DND-41 (cell line): ENCODE results near the gene PAM16.
"Not testable (repeated sequence)": the region's sequence is repeated elsewhere in the genome, so short reads cannot be mapped to it uniquely, and the experiment has no call there.

Source experiments
- ATAC-seq: fragments of 200-7000 bp; cut with Tn5 transposase; 3 replicates; pipeline ENCODE4 v1.9.1; 2021; ENCODE audit warnings: low read depth; ENCODE audit not compliant: insufficient read depth
- DNase-seq: peaks from one replicate; pipeline ENCODE4 v3.0.0-alpha.2; 2020
- H2AFZ ChIP-seq: 2 replicates; pipeline ENCODE4 v1.6.0; 2012; ENCODE audit warnings: low read depth, low read length
- H3K27ac ChIP-seq: 2 replicates; pipeline ENCODE4 v1.5.1; 2012; ENCODE audit warnings: low read length, inconsistent platforms
- H3K27me3 ChIP-seq: fragments of 200-600 bp; sonication (generic); 2 replicates; pipeline ENCODE4 v1.6.0; 2012; ENCODE audit warnings: low read length, mild to moderate bottlenecking, inconsistent platforms; ENCODE audit not compliant: insufficient read depth, poor library complexity
- H3K36me3 ChIP-seq: 2 replicates; pipeline ENCODE4 v1.5.1; 2012; ENCODE audit warnings: low read length, inconsistent platforms; ENCODE audit not compliant: insufficient read depth
- H3K4me1 ChIP-seq: 2 replicates; pipeline ENCODE4 v1.5.1; 2012; ENCODE audit warnings: mild to moderate bottlenecking, low read length; ENCODE audit not compliant: insufficient read depth
- H3K4me2 ChIP-seq: 2 replicates; pipeline ENCODE4 v1.6.0; 2012; ENCODE audit warnings: mild to moderate bottlenecking, moderate library complexity, low read length, inconsistent platforms; ENCODE audit not compliant: insufficient read depth
- H3K4me3 ChIP-seq, 2 experiments: fragments of 200-600 bp in 1 of 2; shearing (Covaris generic) in 1 of 2; 2 replicates each; pipeline ENCODE4 v1.5.1; 2012 to 2016; ENCODE audit warnings: inconsistent platforms in 2 of 2, low read length in 2 of 2, mild to moderate bottlenecking in 2 of 2, low read depth in 1 of 2, moderate library complexity in 1 of 2
- H3K79me2 ChIP-seq: 2 replicates; pipeline ENCODE4 v1.6.0; 2012; ENCODE audit warnings: low read length, inconsistent platforms; ENCODE audit not compliant: insufficient read depth
- H3K9ac ChIP-seq: 2 replicates; pipeline ENCODE4 v1.6.0; 2012; ENCODE audit warnings: low read depth, mild to moderate bottlenecking, inconsistent platforms, low read length, moderate library complexity
- H3K9me3 ChIP-seq: 2 replicates; pipeline ENCODE4 v1.5.1; 2012; ENCODE audit warnings: low read length, moderate library complexity, mild to moderate bottlenecking, inconsistent platforms; ENCODE audit not compliant: insufficient read depth, severe bottlenecking
- H4K20me1 ChIP-seq: 2 replicates; pipeline ENCODE4 v1.6.0; 2012; ENCODE audit warnings: low read length; ENCODE audit not compliant: insufficient read depth
- EZH2 ChIP-seq: IDR thresholded peaks from 3 replicates; pipeline ENCODE4 v1.6.1; 2012; ENCODE audit warnings: borderline replicate concordance, low read depth, mild to moderate bottlenecking, moderate library complexity, low read length, inconsistent platforms; ENCODE audit not compliant: severe bottlenecking
- TF ChIP-seq, protein P1 (sequence below): IDR thresholded peaks from 2 replicates; pipeline ENCODE4 v1.5.1; 2012; ENCODE audit warnings: borderline replicate concordance, low read length, moderate library complexity, mild to moderate bottlenecking; ENCODE audit not compliant: poor library complexity, severe bottlenecking; ENCODE audit errors: extremely low read depth

Gene PAM16

GRCh38 chr16:4344983-4345835 lies 5.9 kb downstream of the PAM16 start:
- DNase-seq (no peak), ATAC-seq (no peak)
- H3K9ac ChIP-seq, result no peak overlapping the region
- no peak for TF ChIP-seq EZH2
- TF ChIP-seq, protein P1, sequence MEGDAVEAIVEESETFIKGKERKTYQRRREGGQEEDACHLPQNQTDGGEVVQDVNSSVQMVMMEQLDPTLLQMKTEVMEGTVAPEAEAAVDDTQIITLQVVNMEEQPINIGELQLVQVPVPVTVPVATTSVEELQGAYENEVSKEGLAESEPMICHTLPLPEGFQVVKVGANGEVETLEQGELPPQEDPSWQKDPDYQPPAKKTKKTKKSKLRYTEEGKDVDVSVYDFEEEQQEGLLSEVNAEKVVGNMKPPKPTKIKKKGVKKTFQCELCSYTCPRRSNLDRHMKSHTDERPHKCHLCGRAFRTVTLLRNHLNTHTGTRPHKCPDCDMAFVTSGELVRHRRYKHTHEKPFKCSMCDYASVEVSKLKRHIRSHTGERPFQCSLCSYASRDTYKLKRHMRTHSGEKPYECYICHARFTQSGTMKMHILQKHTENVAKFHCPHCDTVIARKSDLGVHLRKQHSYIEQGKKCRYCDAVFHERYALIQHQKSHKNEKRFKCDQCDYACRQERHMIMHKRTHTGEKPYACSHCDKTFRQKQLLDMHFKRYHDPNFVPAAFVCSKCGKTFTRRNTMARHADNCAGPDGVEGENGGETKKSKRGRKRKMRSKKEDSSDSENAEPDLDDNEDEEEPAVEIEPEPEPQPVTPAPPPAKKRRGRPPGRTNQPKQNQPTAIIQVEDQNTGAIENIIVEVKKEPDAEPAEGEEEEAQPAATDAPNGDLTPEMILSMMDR, result no peak
- peaks cover 18% of the 10 kb centered on the region for H3K4me1 ChIP-seq
- no peaks in the 10 kb centered on the region for H3K27me3 ChIP-seq
- no peak overlapping the region for H3K4me2 ChIP-seq
- no peaks in the 10 kb centered on the region for H3K9me3 ChIP-seq
- H2AFZ ChIP-seq, result no peak overlapping the region
- peaks cover 69% of the 10 kb centered on the region for H4K20me1 ChIP-seq
- no peak overlapping the region for H3K4me3 ChIP-seq
- peaks cover 75% of the 10 kb centered on the region for H3K79me2 ChIP-seq
- no peak overlapping the region for H3K27ac ChIP-seq
- peaks cover 45% of the 10 kb centered on the region for H3K36me3 ChIP-seq

- H3K9ac ChIP-seq, H3K4me3 ChIP-seq, H3K9me3 ChIP-seq, H3K4me2 ChIP-seq, DNase-seq, H3K27ac ChIP-seq, ATAC-seq, H3K27me3 ChIP-seq, H2AFZ ChIP-seq: not testable (repeated sequence)
- Histone ChIP-seq H4K20me1 (peaks cover 69% of the 10 kb centered on the region), H3K4me1 (peaks cover 11% of the 10 kb centered on the region), H3K79me2 (peaks cover 68% of the 10 kb centered on the region), H3K36me3 (peaks cover 49% of the 10 kb centered on the region)
Measured at GRCh38 chr16:4344300-4344982, 6.7 kb downstream of the PAM16 start.

DNA sequence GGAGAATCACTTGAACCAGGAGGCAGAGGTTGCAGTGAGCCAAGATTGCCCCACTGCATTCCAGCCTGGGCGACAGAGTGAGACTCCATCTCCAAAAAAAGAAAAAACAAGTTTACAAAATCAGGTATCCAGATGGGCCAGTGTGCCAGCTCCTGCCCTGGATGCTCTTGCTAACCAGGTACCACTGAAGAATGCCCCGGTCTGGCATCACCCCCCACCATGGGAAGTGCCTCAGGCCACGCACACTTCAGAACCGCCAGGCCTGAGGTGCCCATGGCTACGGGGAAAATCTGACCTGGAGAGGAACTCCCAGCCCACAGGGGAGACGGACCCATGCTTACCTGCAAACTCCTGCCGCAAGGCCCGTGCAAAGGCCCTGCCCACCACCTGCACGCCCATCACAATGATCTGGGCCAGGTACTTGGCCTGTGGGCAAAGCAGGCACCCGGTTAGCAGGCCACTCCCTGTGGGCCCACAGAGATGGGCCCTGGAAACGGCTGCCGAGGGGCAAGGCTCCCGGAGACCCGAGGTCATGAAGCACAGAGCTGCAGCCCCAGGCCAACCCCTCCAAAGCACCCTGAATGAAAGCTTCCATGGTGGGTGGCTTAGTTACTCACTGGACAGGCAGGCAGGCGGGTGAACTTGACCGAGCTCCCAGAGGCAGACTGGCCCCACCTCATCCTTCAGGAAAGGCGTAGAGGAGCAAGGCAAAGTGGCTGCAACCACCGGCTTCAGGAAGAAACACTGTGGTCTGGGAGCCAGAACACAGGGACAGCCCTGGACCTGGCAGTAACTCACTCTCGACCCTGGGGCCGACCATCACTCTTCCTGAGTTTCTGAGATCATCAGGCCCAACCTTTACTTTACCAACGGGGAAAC lies 8.0 kb downstream of the PAM16 start:
- no peak for ATAC-seq
- H3K27me3 ChIP-seq, result no peaks in the 10 kb centered on the region
- no peak overlapping the region for H3K27ac ChIP-seq
- DNase-seq, result no peak
- H3K79me2 ChIP-seq, result peaks cover 55% of the 10 kb centered on the region
- TF ChIP-seq, protein P1, result no peak
- TF ChIP-seq EZH2, result no peak
- no peak overlapping the region for H2AFZ ChIP-seq
- no peaks in the 10 kb centered on the region for H3K9me3 ChIP-seq
- peaks cover 54% of the 10 kb centered on the region for H3K36me3 ChIP-seq
- H3K4me1 ChIP-seq, result peaks cover 7% of the 10 kb centered on the region; the same call in 1 of the 2 replicates
- H3K9ac ChIP-seq, result no peak overlapping the region
- H3K4me2 ChIP-seq, result no peak overlapping the region
- no peak overlapping the region for H3K4me3 ChIP-seq
- H4K20me1 ChIP-seq, result peaks cover 73% of the 10 kb centered on the region
